NCI-H526 treated with DMSO at 0.1 percent for 48 hours (cell line): ENCODE results near the gene SLC6A20.
"Not testable (repeated sequence)": the region's sequence is repeated elsewhere in the genome, so short reads cannot be mapped to it uniquely, and the experiment has no call there.

ENCODE experiments used
- DNase-seq: peaks from one replicate; lab custom pipeline; 2025; lab: John Stamatoyannopoulos, UW

Gene SLC6A20

GRCh38 chr3:45758871-45759270 lies 37.5 kb downstream of the SLC6A20 start:
- no peak for DNase-seq

GRCh38 chr3:45757141-45757540 lies 39.2 kb downstream of the SLC6A20 start:
- not testable (repeated sequence) for DNase-seq

GRCh38 chr3:45756055-45756454 lies 40.3 kb downstream of the SLC6A20 start:
- no peak for DNase-seq

- DNase-seq, result no peak
Observed at GRCh38 chr3:45754461-45754860, 41.9 kb downstream of the SLC6A20 start.

- no peak for DNase-seq
Observed at GRCh38 chr3:45753095-45753494, 43.2 kb downstream of the SLC6A20 start.

GRCh38 chr3:45751537-45752242 lies 44.6 kb downstream of the SLC6A20 start:
- DNase-seq, result no peak

GRCh38 chr3:45749880-45750279 lies 46.5 kb downstream of the SLC6A20 start:
- no peak for DNase-seq

GRCh38 chr3:45749036-45749600 lies 47.2 kb downstream of the SLC6A20 start:
- DNase-seq, result not testable (repeated sequence)

- DNase-seq, result no peak
Observed at GRCh38 chr3:45748068-45748467, 48.3 kb downstream of the SLC6A20 start.

GRCh38 chr3:45746777-45747622 lies 49.3 kb downstream of the SLC6A20 start:
- no peak for DNase-seq

GRCh38 chr3:45746165-45746776 lies 50.1 kb downstream of the SLC6A20 start:
- DNase-seq, result no peak

GRCh38 chr3:45742461-45743089 lies 53.8 kb downstream of the SLC6A20 start:
- DNase-seq, result no peak

GRCh38 chr3:45741742-45742460 lies 54.4 kb downstream of the SLC6A20 start:
- no peak for DNase-seq

GRCh38 chr3:45741247-45741646 lies 55.1 kb downstream of the SLC6A20 start:
- DNase-seq, result no peak

GRCh38 chr3:45739991-45740390 lies 56.3 kb downstream of the SLC6A20 start:
- no peak for DNase-seq

GRCh38 chr3:45737234-45737633 lies 59.1 kb downstream of the SLC6A20 start:
- no peak for DNase-seq

- no peak for DNase-seq
Observed at GRCh38 chr3:45736707-45737106, 59.6 kb downstream of the SLC6A20 start.

GRCh38 chr3:45730409-45731154 lies 65.8 kb downstream of the SLC6A20 start:
- DNase-seq, result no peak

GRCh38 chr3:45729614-45730013 lies 66.7 kb downstream of the SLC6A20 start:
- no peak for DNase-seq

GRCh38 chr3:45724911-45725310 lies 71.4 kb downstream of the SLC6A20 start:
- DNase-seq, result no peak
